HG03558 (cell line): Measurements from ENCODE around the gene IRX6.

Experiments used
- ATAC-seq: cut with Tn5 transposase; IDR thresholded peaks from one replicate; pipeline ENCODE4 v1.9.1; 2021; ENCODE audit warnings: moderate number of reproducible peaks; ENCODE audit not compliant: unreplicated experiment; ENCODE audit errors: extremely low read depth

IRX6 gene

DNA sequence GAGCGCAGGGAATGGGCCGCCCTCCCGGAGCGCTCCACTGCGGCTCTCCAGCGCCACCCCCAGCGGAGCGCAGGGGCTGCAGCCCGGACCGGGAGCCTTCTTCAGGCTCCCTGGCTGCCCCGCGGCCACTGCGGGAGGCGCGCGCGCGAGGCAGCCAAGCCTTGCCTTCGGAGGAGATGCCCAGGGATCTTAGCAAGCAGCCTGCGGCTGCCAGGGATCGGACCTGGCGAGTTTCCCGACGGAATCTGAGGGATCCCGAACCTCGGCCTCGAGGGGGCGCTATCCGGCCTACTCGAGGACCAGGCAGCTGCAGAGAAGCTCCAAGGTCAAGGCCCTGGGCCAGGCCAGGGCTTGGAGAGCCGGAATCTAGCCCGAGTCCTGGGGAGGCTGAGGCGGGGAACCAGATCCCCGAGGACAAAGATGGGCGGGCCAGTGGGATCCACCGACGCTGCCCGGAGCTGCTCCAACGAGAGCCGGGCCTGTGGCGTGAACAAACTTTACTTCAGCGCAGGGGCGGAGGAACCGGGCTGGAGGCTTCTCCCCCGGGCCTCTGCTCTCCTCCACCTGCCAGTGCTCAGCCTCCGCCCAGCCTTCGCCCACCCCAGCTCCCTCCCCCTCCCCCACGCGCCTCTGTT, at the start of gene IRX6:
TSS of gene IRX6 (plus strand) at position 567 of the 635 bp plus-strand sequence. CDS start 889 bp downstream, outside the sequence.
- ATAC-seq = no peak

DNA sequence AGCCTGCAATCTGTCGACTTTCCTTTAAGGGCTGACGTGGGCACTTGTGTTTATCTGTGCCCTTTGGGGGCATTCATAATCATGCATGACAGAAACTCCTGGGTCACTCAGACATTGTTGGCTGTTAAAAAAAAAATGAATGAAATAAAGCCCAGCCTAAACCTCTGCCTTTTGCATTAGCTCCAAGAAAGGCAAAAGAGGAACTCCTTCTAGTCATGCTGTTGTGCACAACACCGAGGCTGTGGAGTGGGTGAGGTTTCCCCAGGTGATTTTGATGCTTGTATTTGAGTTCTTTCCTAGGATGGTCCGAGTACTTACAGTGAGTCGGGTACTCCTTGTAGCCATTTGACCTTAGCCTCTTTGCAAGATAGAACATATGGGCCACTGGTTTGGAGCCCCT, 49.6 kb upstream of the IRX6 start:
- no peak for ATAC-seq

DNA sequence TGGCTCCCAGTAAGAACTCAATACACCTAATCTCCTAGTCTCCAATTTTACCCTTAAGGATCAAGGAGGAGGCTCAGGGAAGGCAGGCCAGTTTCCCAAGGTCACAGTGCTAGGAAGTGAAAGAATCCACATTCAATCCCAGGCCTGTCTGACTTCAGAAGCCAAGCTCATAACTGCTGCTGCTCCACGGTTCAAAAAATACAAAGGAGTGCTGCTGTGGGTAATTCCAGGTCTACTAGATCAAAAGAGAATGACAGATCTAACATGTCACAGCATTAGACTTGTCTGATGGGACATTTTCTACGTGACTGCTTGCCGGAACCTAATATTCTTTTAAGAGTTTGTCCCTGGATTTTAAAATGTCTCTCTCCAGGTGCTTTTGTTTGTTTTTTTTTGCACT, 48.8 kb upstream of the IRX6 start:
- no peak for ATAC-seq

DNA sequence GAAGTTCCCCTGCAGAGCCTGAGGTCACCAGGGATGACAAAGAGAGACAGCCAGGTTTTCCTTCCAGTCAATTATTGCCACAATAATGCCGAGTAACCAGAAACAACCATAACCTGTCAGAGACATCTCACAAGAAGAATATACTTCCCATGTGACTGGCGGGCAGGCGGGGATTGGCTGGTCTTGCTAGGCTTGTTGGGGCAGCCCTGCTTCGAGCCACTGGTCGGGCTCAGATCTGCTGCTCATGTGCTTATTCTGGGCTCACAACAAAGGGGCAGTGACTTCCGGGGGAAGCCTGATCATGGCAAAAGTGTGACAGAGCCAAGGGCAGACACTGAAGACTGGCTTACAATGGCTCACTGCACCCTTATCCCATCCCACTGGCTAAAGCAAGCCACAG, 48.1 kb upstream of the IRX6 start:
- no peak for ATAC-seq

DNA sequence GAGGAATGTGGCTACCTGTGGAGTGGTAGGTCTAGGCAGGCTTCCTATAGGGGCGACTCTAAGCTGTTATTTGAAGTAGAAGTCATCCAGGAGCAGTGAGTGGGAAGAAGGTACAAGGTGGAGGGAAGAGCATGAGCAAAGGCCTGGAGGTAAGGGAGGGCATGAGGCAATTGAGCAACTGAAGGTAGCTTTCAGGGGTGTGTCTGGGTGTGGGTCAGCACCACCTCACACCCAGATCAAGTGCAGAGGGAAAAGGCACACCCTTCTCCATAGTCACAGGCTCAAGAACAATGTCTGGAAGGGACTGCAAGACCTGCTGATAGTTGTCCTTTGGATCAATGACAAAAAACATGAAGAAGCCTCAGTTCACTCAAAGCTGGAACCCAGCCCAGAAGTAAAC, 46.5 kb upstream of the IRX6 start:
- no peak for ATAC-seq

DNA sequence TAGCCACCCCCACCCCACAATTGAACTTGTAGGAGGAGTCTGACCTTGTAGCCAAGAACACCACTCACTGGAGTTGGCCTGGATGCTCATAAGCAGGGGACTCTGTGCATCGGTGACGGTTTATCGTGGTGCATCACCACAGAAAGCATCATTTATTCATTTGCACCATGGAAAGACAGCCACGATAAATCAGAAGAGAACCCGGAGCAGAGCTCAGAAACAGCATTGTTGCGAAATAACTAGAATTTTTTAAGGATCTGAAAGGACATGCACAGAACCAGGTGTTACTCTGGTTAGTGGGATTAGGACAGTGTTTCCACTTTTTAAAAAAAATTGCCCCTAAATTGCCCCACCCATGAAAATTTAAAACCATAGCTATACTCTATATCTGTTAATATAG, 44.4 kb upstream of the IRX6 start:
- ATAC-seq = no peak

DNA sequence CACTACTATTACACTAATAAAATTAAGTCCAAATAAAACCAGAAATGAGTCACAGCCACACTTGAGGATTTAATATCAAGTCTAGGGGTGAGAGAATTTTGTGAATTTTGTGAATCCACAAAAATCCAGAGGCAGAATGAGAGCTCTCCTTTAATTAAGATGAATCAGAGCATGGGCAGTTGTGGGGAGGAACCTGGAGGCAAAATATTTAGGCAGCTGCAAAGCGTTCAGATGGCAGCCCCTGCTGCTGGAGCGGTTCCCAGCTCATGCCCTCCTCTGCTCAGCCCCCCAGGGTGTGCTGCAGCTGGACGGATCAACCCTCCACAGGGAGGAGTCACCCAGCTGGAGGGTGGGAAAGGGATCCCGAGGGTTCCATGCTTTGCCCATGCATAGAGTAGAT, 43.4 kb upstream of the IRX6 start:
- ATAC-seq = no peak

GRCh38 chr16:55282441-55282840, 41.6 kb upstream of the IRX6 start:
- no peak for ATAC-seq

- ATAC-seq = no peak
Observed at GRCh38 chr16:55283812-55284717, 39.9 kb upstream of the IRX6 start.

DNA sequence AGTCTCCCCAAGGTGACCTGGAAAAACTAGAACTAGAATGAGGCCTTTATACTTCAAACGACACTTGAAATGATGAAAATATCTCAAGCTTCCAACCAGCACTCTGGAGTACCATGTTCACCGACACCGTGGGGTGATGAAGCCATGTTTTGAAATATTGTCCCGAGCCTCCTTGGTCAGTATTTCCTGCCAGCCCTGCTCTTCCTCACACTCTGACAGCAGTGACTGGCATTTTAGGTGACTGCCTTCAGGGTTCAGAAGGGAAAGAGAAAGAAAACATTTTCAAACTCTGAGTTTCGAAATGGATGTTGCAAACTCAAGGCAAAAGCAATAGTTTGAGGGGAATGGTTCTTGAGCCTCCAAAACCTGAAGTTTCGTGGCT, 39.3 kb upstream of the IRX6 start:
- no peak for ATAC-seq

GRCh38 chr16:55285586-55285985, 38.4 kb upstream of the IRX6 start:
- ATAC-seq = no peak

DNA sequence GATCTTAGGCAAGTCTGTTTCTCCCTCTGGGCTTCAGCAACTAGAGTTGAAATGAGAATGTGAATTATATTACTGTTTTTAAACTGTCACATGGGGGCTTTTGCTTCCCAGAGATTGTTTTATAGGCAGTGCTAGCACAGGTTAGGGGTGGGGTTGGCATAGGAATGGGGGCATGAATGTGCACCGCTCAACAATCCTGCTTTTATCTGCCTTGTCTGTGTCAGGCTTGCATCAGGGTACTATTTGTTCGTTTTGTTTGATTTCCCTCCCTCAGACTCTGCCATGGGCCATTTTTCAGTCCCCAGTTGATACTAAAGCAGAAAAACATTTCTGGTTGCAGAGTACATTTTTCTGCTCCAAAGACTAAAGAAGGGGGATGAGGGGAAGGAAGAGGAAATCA, 34.6 kb upstream of the IRX6 start:
- ATAC-seq = no peak

GRCh38 chr16:55291847-55292246, 32.2 kb upstream of the IRX6 start:
- ATAC-seq = no peak

- ATAC-seq = no peak
Observed at GRCh38 chr16:55292491-55292890, 31.5 kb upstream of the IRX6 start.

DNA sequence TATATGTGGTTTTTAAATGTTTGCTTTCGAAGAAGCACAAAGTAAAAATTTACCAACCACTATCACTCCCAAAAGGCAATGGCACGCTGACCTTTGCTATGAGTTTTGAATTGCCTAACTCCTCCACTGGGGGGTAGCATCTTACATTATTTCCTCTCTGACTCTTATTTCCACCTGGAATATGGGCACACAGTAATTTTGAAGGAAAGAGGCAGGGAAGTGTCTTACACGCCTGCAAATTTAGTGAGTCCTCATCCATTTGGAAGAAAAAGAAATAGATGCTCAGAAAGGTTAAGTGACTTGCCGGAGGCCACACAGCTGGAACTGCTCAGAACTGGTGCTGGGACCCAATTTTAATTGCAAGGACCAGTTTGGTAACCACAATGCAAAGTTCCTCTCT, 29.9 kb upstream of the IRX6 start:
- no peak for ATAC-seq

DNA sequence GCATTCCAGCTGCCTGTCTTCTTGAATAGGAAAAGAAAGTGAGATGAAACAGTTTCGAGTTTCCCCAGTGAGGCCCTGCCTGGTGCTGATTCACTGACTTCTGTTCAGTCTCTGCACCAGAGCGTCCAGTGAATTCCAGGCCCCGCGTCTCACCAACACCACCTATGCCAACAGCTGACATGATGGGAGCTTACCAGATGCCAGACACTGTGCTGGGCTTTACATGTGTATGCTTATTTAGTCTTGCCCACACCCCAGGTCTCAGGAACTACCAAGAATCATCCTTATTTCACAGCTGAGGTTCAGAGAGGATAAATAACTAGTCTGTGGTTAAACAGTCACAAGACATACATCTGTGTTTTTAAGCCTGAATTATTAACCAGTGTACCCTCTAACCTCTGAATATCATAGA, 29.1 kb upstream of the IRX6 start:
- ATAC-seq = no peak

GRCh38 chr16:55297062-55297909, 26.7 kb upstream of the IRX6 start:
- no peak for ATAC-seq

GRCh38 chr16:55297910-55298479, 26.0 kb upstream of the IRX6 start:
- ATAC-seq = no peak

GRCh38 chr16:55301385-55302008, 22.5 kb upstream of the IRX6 start:
- ATAC-seq = no peak

- ATAC-seq = no peak
Observed at GRCh38 chr16:55302635-55303034, 21.4 kb upstream of the IRX6 start.
